WI38 (cell line): ENCODE measurements around the gene CHORDC1.

Experiments used
- H3K4me3 ChIP-seq: 2 replicates; pipeline ENCODE4 v1.5.1; 2011; ENCODE audit warnings: low read depth, mild to moderate bottlenecking, control low read depth, low read length
- TF ChIP-seq, protein P1 (sequence below): IDR thresholded peaks from 2 replicates; pipeline ENCODE4 v1.5.1; 2012; ENCODE audit warnings: low read depth, mild to moderate bottlenecking, control low read depth, low read length

Gene CHORDC1

DNA sequence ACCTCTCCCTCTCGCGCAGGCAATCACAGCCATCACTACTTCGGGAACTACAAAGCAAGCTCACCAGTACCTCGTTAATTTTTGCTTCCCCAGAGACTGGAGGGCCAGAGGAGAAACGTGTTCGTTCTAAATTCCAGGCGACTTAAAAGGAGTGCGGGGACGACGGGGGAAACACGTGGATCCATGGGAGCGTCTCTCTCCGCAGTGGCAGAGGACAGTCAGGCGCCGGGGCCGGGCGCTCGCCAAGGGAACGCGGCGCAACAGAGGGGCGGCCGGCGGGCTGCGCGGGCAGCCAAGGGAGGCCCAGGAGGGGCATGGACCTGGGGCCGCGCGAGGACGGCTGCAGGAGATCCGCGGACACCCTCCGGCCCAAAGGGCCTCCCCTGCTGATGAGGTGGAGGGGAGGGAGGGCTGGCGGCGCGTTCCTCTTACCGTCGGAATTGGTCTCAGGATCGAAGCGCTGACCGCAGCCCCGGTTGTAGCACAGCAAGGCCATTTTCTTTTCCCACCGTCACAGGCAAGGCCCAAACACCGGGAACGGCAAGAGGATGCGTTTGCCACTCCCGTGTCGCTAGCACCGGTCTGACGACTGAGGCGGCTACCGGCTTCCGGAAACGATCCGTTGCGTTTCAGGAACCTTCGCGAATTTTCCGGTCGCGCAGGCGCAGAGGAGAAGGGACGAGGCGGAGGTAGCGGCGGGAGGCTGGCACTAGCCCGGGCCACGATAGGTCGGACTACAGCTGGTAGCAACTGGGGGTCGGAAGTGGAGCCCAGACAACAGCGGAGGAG is at the start of gene CHORDC1:
TSS of gene CHORDC1 (minus strand) at position 591 of the 789 bp plus-strand sequence. CDS start at position 496, 95 bp downstream.
- peak within 1 kb of the TSS; percentile 95 for H3K4me3 ChIP-seq
- TF ChIP-seq, protein P1, sequence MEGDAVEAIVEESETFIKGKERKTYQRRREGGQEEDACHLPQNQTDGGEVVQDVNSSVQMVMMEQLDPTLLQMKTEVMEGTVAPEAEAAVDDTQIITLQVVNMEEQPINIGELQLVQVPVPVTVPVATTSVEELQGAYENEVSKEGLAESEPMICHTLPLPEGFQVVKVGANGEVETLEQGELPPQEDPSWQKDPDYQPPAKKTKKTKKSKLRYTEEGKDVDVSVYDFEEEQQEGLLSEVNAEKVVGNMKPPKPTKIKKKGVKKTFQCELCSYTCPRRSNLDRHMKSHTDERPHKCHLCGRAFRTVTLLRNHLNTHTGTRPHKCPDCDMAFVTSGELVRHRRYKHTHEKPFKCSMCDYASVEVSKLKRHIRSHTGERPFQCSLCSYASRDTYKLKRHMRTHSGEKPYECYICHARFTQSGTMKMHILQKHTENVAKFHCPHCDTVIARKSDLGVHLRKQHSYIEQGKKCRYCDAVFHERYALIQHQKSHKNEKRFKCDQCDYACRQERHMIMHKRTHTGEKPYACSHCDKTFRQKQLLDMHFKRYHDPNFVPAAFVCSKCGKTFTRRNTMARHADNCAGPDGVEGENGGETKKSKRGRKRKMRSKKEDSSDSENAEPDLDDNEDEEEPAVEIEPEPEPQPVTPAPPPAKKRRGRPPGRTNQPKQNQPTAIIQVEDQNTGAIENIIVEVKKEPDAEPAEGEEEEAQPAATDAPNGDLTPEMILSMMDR, result no peak

- no peak overlapping the region for H3K4me3 ChIP-seq
- TF ChIP-seq, protein P1, result no peak
Observed at GRCh38 chr11:90257158-90257525, 34.3 kb upstream of the CHORDC1 start.

- H3K4me3 ChIP-seq, result no peak overlapping the region
- TF ChIP-seq, protein P1, result no peak
Observed at GRCh38 chr11:90256404-90257157, 33.7 kb upstream of the CHORDC1 start.

DNA sequence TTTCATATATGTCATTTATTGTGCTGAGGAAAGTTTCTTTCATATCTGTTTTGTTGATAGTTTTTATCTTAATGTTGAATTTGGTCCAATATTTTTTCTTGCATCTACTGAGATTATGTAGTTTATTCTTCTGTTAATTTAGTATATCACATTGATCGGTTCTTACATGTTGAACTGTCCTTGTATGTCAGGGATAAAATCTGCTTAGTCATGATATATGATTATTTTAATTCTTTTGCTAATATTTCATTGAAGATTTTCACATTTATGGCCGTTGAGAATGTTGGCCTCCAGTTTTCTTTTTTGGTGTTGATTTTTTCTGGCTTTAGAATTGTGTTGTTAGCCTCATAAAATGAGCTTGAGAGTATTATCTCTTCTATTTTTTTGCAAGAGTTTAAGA is 31.2 kb upstream of the CHORDC1 start:
- H3K4me3 ChIP-seq, result no peak overlapping the region
- TF ChIP-seq, protein P1, result no peak

- TF ChIP-seq, protein P1, result no peak
- H3K4me3 ChIP-seq, result no peak overlapping the region
Observed at GRCh38 chr11:90252053-90252452, 29.2 kb upstream of the CHORDC1 start.

- TF ChIP-seq, protein P1, result no peak
- no peak overlapping the region for H3K4me3 ChIP-seq
Observed at GRCh38 chr11:90251599-90251998, 28.8 kb upstream of the CHORDC1 start.

DNA sequence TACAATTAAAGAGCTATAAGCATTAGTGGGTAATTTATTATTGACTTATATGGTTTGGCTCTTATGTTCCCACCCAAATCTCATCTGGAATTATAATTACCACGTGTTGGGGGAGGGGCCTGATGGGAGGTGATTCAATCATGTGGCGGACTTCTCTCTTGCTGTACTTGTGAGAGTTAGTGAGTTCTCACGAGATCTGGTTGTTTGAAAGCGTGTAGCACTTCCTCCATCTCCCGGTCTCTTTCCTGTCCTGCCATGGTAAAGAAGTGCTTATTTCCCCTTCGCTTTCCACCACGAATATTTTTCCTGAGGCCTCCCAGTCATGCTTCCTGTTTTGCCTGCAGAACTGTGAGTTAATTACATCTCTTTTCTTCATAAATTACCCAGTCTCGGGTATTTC is 28.1 kb upstream of the CHORDC1 start:
- no peak overlapping the region for H3K4me3 ChIP-seq
- TF ChIP-seq, protein P1, result no peak
